Cardiac atrium fibroblast (primary cell): ENCODE data around the gene ZNF799. TPM values are rescaled to one million over a fixed set of nuclear protein-coding genes. Genes with fewer than 3 reads are reported as not detected.

Experiments
- total RNA-seq: library from RNA; depleted of rRNA; stranded (reverse); fragments of >200 nt; gene quantifications from 2 replicates; pipeline ENCODE4 v1.2.3, GENCODE V29; 2015

ZNF799 gene
- 1.1 and 3.2 TPM in 2 replicates for total RNA-seq

GRCh38 chr19:12400633-12401502 is at the start of gene ZNF799:
TSS of gene ZNF799 (minus strand) at chr19:12401271. CDS start at chr19:12401070, 201 bp downstream.

DNA sequence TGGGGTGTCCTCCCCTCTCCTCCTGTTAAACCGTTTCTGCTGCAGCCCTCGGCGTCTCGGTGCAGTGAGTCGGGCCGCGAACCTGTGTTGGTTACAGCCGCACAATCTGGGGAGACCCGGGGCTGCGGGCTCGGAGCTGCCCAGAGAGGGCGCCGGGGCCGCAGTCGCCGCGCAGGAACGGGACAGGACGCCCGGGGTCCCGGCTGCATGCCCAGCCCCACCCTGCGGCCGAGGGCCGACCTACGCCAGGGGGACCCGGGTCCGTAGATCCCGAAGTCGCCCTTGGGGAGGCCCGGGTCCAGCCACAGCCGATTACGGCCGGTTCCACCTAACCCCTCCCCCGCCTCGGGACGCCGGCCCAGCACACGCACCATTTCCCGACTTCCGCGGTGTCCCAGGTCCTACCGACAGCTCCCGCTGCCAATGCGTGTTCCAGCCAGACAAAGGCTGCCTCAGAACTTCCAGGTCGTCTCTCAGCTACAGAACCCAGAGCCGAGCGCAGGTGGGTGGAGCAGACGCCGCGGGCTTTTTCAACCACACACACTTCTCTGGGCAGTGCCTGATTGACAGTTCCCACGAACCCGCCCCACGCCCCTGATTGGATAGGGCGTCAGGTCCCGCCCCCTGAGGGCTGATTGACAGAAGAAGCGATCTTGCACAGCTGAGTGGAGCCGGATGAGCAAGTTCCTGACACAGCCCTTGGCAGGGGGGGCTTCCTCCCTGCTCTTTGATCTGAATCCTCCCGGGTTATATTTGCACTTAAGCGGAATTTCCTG is 39.7 kb upstream of the ZNF799 start, which contains the start of gene ZNF443:
Gene ZNF443 (minus strand): TSS at position 481 of the 776 bp plus-strand sequence. CDS start 107 bp downstream, at position 374.

GRCh38 chr19:12365236-12366162 is 35.6 kb downstream of the ZNF799 start, which contains the start of gene ZNF442:
TSS of gene ZNF442 (minus strand) at chr19:12365683. CDS start at chr19:12363631, 2,052 bp downstream.

Other genes with a start within 250 kb of the ZNF799 start
- gene ZNF625, start 244.5 kb downstream of the ZNF799 start, total RNA-seq: 6.8 and 9.7 TPM in 2 replicates
- 3.7 and 5.4 TPM in 2 replicates for gene ZNF136, start 238.2 kb downstream of the ZNF799 start, total RNA-seq
- gene ZNF44, start 106.4 kb downstream of the ZNF799 start, total RNA-seq: 2.9 and 4.7 TPM in 2 replicates
- 2.0 and 11.7 TPM in 2 replicates for gene ZNF563, start 67.6 kb downstream of the ZNF799 start, total RNA-seq
- gene ZNF442, start 35.6 kb downstream of the ZNF799 start, total RNA-seq: 2.3 and 4.9 TPM in 2 replicates
- gene ZNF443, start 39.8 kb upstream of the ZNF799 start, total RNA-seq: 0.36 and 2.3 TPM in 2 replicates
- 2.5 and 2.6 TPM in 2 replicates for gene ZNF709, start 83.5 kb upstream of the ZNF799 start, total RNA-seq
- 3.1 and 7.0 TPM in 2 replicates for gene ZNF564, start 150.2 kb upstream of the ZNF799 start, total RNA-seq
- gene ZNF490, start 209.5 kb upstream of the ZNF799 start, total RNA-seq: 4.7 and 7.1 TPM in 2 replicates
- gene ZNF791, start 209.6 kb upstream of the ZNF799 start, total RNA-seq: 6.3 and 6.9 TPM in 2 replicates